NCI-H1930 (cell line): ENCODE measurements around the gene TNRC6B.
"Not testable (repeated sequence)": the region's sequence is repeated elsewhere in the genome, so short reads cannot be mapped to it uniquely, and the experiment has no call there.

Experiments used
- DNase-seq, 2 experiments: peaks; one replicate each; lab custom pipeline; 2025; lab: John Stamatoyannopoulos, UW

TNRC6B gene

GRCh38 chr22:40364431-40364830 is 186.7 kb downstream of the TNRC6B start:
- no peak for DNase-seq

GRCh38 chr22:40366068-40366467 is 188.3 kb downstream of the TNRC6B start:
- DNase-seq: no peak

- DNase-seq: no peak
Observed at GRCh38 chr22:40367342-40367741, 189.6 kb downstream of the TNRC6B start.

GRCh38 chr22:40368016-40368415 is 190.3 kb downstream of the TNRC6B start:
- no peak for DNase-seq

GRCh38 chr22:40368836-40369235 is 191.1 kb downstream of the TNRC6B start:
- DNase-seq: no peak

GRCh38 chr22:40374567-40374966 is 196.8 kb downstream of the TNRC6B start:
- DNase-seq: no peak

GRCh38 chr22:40376149-40376548 is 198.4 kb downstream of the TNRC6B start:
- no peak for DNase-seq

- DNase-seq: no peak
Observed at GRCh38 chr22:40377931-40378330, 200.2 kb downstream of the TNRC6B start.

GRCh38 chr22:40378448-40378847 is 200.7 kb downstream of the TNRC6B start:
- not testable (repeated sequence) for DNase-seq

- no peak for DNase-seq
Observed at GRCh38 chr22:40381461-40381860, 203.7 kb downstream of the TNRC6B start.

- DNase-seq: no peak
Observed at GRCh38 chr22:40383905-40384304, 206.2 kb downstream of the TNRC6B start.

- DNase-seq: no peak
Observed at GRCh38 chr22:40385036-40385782, 207.5 kb downstream of the TNRC6B start.
